K562 (cell line): ENCODE measurements around the gene TACSTD2. TPM values are rescaled to one million over a fixed set of nuclear protein-coding genes. Genes with fewer than 3 reads are reported as not detected.

Source experiments
- CEBPZ ChIP-seq: fragments of 150-350 bp; IDR thresholded peaks from 2 replicates; pipeline ENCODE4 v1.6.1; 2014; ENCODE audit warnings: low read depth, mild to moderate bottlenecking, low read length, borderline replicate concordance
- E2F5 ChIP-seq: sonication (generic); formaldehyde crosslinking; IDR thresholded peaks from 2 replicates; pipeline ENCODE4 v1.8.0; 2022; ENCODE audit warnings: mild to moderate bottlenecking, missing genetic modification reagents
- HCFC1 ChIP-seq: IDR thresholded peaks from 2 replicates; pipeline ENCODE4 v1.6.1; 2012; ENCODE audit warnings: low read depth, low read length, improper control_type of control experiment
- HDAC2 ChIP-seq: fragments of 450-650 bp; IDR thresholded peaks from 2 replicates; pipeline ENCODE4 v1.6.1; 2016; ENCODE audit warnings: mild to moderate bottlenecking
- HDGF ChIP-seq: fragments of 450-650 bp; IDR thresholded peaks from 2 replicates; pipeline ENCODE4 v1.6.1; 2016
- HOMEZ ChIP-seq: fragments of 250-450 bp; sonication (Bioruptor Pico); IDR thresholded peaks from 2 replicates; pipeline ENCODE4 v1.4.0; 2020; ENCODE audit warnings: mild to moderate bottlenecking, moderate library complexity
- KLF16 ChIP-seq: IDR thresholded peaks from 2 replicates; pipeline ENCODE4 v1.6.1; 2016; ENCODE audit warnings: antibody characterized with exemption
- LARP7 ChIP-seq: fragments of 450-650 bp; IDR thresholded peaks from 2 replicates; pipeline ENCODE4 v1.6.1; 2016
- LCOR ChIP-seq: sonication (generic); formaldehyde crosslinking; IDR thresholded peaks from 2 replicates; pipeline ENCODE4 v1.8.0; 2022; ENCODE audit warnings: mild to moderate bottlenecking, missing genetic modification reagents
- LEF1 ChIP-seq: fragments of 450-650 bp; IDR thresholded peaks from 2 replicates; pipeline ENCODE4 v1.6.1; 2016; ENCODE audit warnings: mild to moderate bottlenecking
- NFIC ChIP-seq: fragments of 450-650 bp; IDR thresholded peaks from 2 replicates; pipeline ENCODE4 v1.6.1; 2017; ENCODE audit warnings: mild to moderate bottlenecking, inconsistent platforms
- PRPF4 ChIP-seq: fragments of 200-400 bp; formaldehyde crosslinking; IDR thresholded peaks from one replicate; pipeline ENCODE4 v1.6.1; 2017; ENCODE audit warnings: low read length, low read depth, mild to moderate bottlenecking; ENCODE audit not compliant: insufficient read depth, poor library complexity, severe bottlenecking
- RUNX1 ChIP-seq: sonication (generic); IDR thresholded peaks from 2 replicates; pipeline ENCODE4 v1.6.1; 2016; ENCODE audit warnings: antibody characterized with exemption, low read depth
- SMARCA4 ChIP-seq: fragments of 450-650 bp; IDR thresholded peaks from 2 replicates; pipeline ENCODE4 v1.6.1; 2016
- SMARCC2 ChIP-seq: fragments of 450-650 bp; IDR thresholded peaks from 2 replicates; pipeline ENCODE4 v1.6.1; 2017; ENCODE audit warnings: antibody characterized with exemption, moderate library complexity, mild to moderate bottlenecking, low read depth
- TEAD1 ChIP-seq, 2 experiments: fragments of 450-650 bp in 1 of 2; sonication (generic) in 1 of 2; formaldehyde crosslinking; IDR thresholded peaks; 2 replicates each; pipeline versions ENCODE4 v1.4.0 to v1.8.0; 2020 to 2022; ENCODE audit warnings: mild to moderate bottlenecking in 2 of 2, missing genetic modification reagents in 1 of 2
- TOE1 ChIP-seq, 2 experiments: fragments of 450-650 bp in 1 of 2; sonication (generic) in 1 of 2; formaldehyde crosslinking in 1 of 2; IDR thresholded peaks; 2 replicates each; pipeline versions ENCODE4 v1.7.1 to v1.8.0; 2016 to 2022; ENCODE audit warnings: borderline replicate concordance in 2 of 2, mild to moderate bottlenecking in 2 of 2, antibody characterized with exemption in 1 of 2, inconsistent platforms in 1 of 2, low read depth in 1 of 2, missing genetic modification reagents in 1 of 2, moderate library complexity in 1 of 2
- polyA plus RNA-seq, 8 experiments: library from polyadenylated mRNA; depleted of rRNA in 4 of 8; stranded (reverse) in 5 of 8; unstranded in 3 of 8; fragments of >200 nt; fragmentation: Nextera tagmentation in 2 of 8; fragmentation: Illumina TruSeq in 1 of 8; extraction: Ambion mirVana in 2 of 8; extraction: Trizol in 1 of 8; gene quantifications; 2 replicates each; pipeline versions ENCODE4 v1.2.1 to v1.2.3, GENCODE V29; 2011 to 2014; ENCODE audit warnings: inconsistent platforms in 1 of 8, missing spikeins in 1 of 8
- total RNA-seq, 7 experiments: library from RNA; depleted of rRNA in 6 of 7; stranded (reverse); fragments of >200 nt in 6 of 7; fragmentation: Illumina TruSeq in 2 of 7; extraction: Trizol in 2 of 7; gene quantifications; 2 replicates each; pipeline versions ENCODE4 v1.2.1 to v1.2.3, GENCODE V29; 2011 to 2021; ENCODE audit warnings: low replicate concordance in 1 of 7
- TF ChIP-seq, protein P1 (sequence below), 3 experiments: fragments of 200-800 bp in 1 of 3; fragments of 250-450 bp in 1 of 3; fragments of 450-650 bp in 1 of 3; sonication (Bioruptor Pico) in 1 of 3; sonication (Bioruptor generic) in 1 of 3; formaldehyde crosslinking in 1 of 3; IDR thresholded peaks; 2 replicates each; pipeline versions ENCODE4 v1.6.1 to v1.8.0; 2016 to 2022; ENCODE audit warnings: mild to moderate bottlenecking in 2 of 3, missing genetic modification characterization in 2 of 3, missing compliant biosample characterization in 1 of 3, moderate library complexity in 1 of 3

TACSTD2 gene
- total and polyA plus RNA-seq, 9 of the 15 experiments (the other 6 are each of a cell fraction or from before 2014, with no cell fraction given): 0.04 to 0.31 TPM; not detected in 7

DNA sequence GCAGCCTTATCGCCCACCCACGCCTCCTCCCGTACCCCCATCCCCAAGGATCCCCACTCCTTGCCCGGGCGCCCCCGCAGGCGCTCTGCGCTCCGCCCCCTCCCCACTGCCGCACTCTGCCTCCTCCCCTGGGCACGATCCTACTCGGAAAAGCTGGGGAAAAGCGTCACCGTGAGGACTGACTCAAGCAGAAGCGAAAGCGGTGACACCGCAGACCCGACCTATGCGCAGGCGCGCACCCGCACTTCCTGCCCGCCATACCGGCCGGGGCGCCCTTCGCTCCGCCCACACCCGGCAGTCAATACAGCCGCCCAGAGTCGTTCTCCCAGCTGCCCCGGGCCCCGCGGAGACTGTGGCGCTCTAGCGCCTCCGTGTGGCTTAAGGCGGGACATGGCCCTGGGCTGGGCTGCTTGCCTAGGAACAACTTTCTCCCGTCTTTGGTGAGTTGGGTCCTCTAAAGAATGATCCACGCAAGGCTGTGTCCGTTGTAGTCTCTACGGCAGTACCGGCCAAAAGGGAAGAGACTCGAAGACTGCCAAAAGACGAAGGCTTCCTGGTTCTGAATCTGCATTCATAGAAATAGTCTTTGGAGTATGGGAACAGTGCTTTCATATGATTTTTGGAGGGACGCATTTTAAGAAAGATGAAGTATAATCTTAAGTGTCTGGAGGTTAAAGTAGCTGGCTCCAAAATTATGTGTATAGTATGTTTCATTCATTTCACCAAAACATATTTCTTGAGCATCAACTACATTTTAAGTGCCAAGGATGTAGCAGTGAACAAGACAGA is 30.3 kb downstream of the TACSTD2 start, which contains the start of gene OMA1 (continued):
- TF ChIP-seq HOMEZ (no peak), LEF1 (no peak), KLF16 (0 out of 2 replicates have a peak, but pooled peaks have one; percentile 34), HDAC2 (no peak), HCFC1 (peak; percentile 63), NFIC (no peak), HDGF (no peak), CEBPZ (no peak), E2F5 (no peak), RUNX1 (no peak), SMARCA4 (peak; percentile 88), PRPF4 (no peak), SMARCC2 (peak; percentile 90), LCOR (CRISPR knock-in tag) (no peak), TOE1 (IDR thresholded peaks at IDR 0.05; ENCODE audit: borderline replicate concordance) (no peak), TOE1 (CRISPR knock-in tag; IDR thresholded peaks at IDR 0.05; ENCODE audit: borderline replicate concordance, low read depth) (no peak), LARP7 (no peak), TEAD1 (CRISPR knock-in tag; IDR thresholded peaks at IDR 0.05) (0 out of 4 replicates have a peak, but pooled peaks of 1 of the 2 experiments have one; percentile 70)
- TF ChIP-seq, protein P1, sequence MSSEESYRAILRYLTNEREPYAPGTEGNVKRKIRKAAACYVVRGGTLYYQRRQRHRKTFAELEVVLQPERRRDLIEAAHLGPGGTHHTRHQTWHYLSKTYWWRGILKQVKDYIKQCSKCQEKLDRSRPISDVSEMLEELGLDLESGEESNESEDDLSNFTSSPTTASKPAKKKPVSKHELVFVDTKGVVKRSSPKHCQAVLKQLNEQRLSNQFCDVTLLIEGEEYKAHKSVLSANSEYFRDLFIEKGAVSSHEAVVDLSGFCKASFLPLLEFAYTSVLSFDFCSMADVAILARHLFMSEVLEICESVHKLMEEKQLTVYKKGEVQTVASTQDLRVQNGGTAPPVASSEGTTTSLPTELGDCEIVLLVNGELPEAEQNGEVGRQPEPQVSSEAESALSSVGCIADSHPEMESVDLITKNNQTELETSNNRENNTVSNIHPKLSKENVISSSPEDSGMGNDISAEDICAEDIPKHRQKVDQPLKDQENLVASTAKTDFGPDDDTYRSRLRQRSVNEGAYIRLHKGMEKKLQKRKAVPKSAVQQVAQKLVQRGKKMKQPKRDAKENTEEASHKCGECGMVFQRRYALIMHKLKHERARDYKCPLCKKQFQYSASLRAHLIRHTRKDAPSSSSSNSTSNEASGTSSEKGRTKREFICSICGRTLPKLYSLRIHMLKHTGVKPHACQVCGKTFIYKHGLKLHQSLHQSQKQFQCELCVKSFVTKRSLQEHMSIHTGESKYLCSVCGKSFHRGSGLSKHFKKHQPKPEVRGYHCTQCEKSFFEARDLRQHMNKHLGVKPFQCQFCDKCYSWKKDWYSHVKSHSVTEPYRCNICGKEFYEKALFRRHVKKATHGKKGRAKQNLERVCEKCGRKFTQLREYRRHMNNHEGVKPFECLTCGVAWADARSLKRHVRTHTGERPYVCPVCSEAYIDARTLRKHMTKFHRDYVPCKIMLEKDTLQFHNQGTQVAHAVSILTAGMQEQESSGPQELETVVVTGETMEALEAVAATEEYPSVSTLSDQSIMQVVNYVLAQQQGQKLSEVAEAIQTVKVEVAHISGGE (CRISPR knock-in tag; IDR thresholded peaks at IDR 0.05): peak in 1 of 3 experiments; percentile 46; a peak in 2 of 6 replicates
